ENCODE data around the gene REV3L.
A peak's percentile ranks its signal among the peaks of the same experiment; 100 is the strongest.
"Not testable (repeated sequence)": the region's sequence is repeated elsewhere in the genome, so short reads cannot be mapped to it uniquely, and the experiment has no call there.

REV3L gene, protein sequence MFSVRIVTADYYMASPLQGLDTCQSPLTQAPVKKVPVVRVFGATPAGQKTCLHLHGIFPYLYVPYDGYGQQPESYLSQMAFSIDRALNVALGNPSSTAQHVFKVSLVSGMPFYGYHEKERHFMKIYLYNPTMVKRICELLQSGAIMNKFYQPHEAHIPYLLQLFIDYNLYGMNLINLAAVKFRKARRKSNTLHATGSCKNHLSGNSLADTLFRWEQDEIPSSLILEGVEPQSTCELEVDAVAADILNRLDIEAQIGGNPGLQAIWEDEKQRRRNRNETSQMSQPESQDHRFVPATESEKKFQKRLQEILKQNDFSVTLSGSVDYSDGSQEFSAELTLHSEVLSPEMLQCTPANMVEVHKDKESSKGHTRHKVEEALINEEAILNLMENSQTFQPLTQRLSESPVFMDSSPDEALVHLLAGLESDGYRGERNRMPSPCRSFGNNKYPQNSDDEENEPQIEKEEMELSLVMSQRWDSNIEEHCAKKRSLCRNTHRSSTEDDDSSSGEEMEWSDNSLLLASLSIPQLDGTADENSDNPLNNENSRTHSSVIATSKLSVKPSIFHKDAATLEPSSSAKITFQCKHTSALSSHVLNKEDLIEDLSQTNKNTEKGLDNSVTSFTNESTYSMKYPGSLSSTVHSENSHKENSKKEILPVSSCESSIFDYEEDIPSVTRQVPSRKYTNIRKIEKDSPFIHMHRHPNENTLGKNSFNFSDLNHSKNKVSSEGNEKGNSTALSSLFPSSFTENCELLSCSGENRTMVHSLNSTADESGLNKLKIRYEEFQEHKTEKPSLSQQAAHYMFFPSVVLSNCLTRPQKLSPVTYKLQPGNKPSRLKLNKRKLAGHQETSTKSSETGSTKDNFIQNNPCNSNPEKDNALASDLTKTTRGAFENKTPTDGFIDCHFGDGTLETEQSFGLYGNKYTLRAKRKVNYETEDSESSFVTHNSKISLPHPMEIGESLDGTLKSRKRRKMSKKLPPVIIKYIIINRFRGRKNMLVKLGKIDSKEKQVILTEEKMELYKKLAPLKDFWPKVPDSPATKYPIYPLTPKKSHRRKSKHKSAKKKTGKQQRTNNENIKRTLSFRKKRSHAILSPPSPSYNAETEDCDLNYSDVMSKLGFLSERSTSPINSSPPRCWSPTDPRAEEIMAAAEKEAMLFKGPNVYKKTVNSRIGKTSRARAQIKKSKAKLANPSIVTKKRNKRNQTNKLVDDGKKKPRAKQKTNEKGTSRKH (N-terminal part only)

DNA sequence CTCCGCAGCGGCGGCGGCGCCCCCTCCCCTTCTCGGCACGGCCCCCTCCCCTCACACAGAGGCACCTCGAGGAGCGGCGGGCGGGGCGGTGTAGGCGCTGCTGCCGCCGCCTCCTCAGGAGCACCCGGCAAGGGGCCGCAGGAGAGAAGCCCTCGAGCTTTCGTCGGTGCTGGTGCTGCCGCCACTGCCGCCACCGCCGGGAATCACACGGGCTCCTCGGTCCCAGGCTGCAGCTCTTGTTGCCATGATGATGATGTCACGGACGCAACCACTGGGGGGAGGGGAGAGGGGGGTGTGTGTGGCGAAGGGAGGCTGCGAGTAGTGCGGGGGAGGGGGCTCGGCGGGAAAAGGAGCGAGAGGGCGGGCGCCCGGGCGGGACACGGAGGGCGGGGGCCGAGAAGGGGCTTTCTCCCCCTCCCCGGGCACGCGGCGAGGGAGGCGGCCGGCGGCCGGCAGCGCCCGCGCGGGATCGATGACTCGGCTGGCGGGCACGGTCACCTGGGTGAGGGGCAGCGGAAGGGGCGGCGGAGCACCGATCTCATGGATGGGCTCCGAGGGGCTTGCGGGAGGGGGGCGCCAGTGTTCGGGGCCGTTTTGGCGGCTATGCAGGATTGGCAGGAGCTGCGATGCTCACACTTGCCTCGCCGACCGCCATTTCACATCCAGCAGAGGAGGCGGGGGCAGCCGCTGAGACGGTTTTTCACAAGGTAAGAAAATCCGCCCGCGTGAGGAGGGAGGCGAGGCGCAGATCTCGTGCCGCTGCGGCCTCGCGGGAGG is at the start of gene REV3L:
REV3L (minus strand) TSS at position 260 of the 777 bp plus-strand sequence. CDS start 330 bp downstream, outside the sequence.
- DNase-seq (ENCODE audit: low read depth): peak; percentile 76

DNA sequence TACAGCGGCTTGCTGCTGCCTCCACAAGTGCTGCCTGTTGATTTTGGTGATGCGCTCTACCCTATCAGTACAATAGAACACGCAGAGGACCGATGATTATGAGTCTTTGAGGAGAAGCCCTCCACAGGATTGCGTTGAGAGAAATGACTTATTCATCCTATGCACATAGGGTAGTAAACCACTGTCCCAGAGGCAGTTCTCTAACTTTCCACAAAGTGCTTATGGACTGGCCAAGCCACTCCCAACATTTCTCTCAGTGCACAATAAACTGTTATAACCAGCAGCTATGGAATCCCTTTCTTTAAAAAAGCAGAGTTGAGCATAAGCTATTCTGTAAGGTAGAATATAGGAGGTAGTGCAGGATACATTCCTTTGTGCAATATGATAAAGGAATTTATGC is 48.2 kb upstream of the REV3L start:
- no peak for DNase-seq (ENCODE audit: low read depth)

DNA sequence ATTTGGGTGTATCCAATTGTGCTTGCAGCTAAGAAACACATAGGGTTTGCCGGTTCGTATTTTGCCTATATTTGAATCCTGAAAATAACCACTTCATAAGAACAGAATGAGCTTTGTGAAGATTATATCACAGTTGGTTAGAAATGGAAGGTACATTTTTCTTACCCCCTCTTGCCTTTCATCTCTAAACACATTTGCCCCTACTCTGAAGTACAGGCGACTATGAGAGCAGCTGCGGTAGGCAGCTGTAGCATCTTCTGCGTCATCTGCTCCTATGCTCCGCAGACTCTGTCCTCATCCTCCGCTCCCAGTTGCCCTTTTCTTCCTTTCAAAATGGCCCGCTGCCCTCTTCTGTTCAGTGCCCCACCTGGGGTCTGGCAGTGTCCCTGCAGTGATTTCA is 47.6 kb upstream of the REV3L start:
- no peak for DNase-seq (ENCODE audit: low read depth)

DNA sequence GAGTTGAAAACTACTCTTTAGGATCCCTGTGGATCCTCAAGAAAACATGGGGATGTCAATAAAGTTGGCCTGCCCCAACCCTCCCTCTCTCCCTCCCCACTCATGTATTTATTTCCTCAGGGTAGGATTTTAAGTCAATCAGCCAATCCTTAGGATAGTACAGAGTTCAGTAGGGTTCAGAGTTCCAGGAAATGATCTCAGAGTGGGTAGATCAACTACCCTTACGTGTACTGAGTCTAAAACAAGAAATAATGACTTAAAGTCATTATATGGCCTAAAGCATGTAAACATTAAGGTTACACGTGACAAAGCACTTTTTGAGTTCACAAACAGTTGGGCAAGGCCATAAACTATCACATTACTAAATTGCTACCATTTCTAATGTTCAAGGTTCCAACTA is 47.2 kb upstream of the REV3L start:
- no peak for DNase-seq (ENCODE audit: low read depth)

DNA sequence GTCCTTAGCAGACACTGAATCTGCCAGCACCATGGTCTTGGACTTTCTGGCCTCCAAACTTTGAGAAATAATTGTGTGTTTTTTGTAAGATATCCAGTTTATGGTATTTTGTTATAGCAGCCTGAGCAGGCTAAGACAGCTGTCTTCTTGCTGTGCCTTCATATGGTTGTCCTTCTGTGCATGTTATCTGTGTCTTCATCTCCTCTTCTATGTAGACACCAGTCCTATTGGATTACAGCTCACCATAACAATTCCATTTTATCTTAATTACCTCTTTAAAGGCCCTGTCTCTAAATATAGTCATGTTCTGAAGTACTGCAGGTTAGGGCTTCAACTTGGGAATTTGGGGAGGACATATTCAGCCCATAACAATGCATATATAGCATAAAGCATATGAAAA is 44.3 kb upstream of the REV3L start:
- DNase-seq (ENCODE audit: low read depth): no peak

DNA sequence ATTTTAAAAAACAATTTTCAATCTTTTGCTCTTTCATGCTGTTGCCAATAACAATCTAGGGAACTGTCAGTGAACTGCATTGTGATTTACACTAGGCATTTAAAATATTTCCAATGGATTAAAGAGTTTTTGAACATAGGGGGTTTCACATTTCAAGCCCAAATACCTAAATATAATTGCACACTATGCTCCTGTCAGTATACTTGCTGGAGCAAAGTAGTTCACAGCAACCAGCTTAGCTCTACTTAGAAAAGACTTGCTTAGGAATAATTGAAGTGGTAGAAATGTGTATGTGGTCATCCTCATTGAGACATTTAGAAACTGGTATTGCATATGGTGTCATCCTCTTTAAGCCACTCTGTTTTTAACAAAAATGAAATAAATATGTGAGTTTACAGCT is 41.7 kb upstream of the REV3L start:
- DNase-seq (ENCODE audit: low read depth): no peak

DNA sequence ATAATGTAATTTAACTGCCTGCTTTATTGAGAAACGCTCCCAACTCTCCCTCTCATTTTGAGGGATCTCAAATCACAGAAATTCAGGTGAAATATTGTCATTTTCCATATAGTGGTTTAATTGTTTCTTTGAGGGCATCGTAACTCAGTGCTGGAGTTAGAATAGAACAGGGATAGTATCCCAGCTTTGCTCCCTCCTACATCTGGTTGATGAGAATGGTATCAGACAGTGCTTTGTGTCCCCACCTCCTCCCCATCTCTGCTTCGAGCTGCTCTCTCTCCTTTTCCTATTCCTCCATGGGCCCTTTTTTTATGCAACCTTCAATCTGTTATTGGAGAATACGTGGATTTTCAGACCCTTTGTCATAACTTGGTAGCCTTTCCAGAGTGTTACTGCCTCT is 41.2 kb upstream of the REV3L start:
- no peak for DNase-seq (ENCODE audit: low read depth)

DNA sequence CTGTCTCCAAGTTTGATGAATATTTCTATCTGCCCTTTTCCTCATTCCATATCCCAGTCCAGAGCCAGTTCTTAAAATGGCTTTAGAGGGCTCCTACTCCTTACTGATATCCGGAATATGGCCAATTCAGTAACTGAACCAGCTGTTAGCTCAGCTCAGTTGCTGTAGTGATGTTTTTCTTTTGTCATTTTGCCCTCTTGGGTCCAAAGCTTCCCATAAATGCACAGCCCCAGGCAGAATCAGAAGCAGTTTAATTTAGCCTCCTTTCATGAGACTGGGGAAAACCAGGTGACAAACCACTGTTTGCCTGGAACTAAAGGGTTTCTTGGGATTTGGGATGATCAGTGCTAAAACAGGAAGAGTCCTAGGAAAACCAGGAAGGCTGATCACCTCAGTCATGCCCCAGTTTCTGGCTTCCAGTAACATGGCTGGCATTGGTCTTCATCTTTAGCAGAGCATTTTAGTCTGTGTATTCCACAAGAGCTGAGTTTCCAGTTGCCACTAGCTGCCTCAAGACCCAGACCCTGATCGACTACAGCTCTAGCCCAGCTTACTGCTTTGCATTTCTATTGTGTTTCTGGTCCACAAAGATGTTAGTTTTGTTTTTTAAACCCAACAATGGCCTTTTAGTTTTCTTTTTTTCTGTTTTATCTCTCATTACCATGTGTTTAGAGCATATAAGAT is 40.6 kb upstream of the REV3L start:
- no peak for DNase-seq (ENCODE audit: low read depth)

DNA sequence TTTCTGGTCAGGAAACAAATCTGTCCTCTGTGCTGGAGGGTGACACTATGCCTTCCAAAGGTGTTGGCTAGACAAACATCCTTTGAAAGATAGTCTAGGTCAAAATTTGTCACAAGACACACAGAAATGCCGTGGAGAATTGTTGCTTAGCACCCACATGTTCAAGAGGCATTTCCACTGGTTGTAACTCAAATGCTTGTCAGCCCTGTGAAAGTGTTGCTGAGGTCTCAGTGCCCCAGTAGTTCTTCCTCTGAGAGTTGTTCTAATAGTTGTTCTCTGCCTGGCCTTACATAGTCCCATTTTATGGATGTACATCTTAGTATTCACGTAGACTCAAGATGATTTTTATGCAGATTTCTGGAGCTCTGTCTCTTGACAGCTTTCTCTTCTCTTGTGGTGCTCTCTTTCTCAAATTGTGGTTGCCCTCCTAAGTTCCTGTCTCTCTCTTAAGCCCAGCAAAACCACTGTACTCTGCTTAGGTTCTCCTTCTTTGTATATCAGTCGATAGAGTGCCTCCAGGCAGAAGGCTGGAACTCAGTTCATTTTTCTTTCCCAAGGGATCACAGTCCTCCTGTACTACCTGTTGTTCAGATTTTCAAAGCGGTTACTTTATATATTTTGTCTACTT is 39.5 kb upstream of the REV3L start:
- DNase-seq (ENCODE audit: low read depth): no peak

DNA sequence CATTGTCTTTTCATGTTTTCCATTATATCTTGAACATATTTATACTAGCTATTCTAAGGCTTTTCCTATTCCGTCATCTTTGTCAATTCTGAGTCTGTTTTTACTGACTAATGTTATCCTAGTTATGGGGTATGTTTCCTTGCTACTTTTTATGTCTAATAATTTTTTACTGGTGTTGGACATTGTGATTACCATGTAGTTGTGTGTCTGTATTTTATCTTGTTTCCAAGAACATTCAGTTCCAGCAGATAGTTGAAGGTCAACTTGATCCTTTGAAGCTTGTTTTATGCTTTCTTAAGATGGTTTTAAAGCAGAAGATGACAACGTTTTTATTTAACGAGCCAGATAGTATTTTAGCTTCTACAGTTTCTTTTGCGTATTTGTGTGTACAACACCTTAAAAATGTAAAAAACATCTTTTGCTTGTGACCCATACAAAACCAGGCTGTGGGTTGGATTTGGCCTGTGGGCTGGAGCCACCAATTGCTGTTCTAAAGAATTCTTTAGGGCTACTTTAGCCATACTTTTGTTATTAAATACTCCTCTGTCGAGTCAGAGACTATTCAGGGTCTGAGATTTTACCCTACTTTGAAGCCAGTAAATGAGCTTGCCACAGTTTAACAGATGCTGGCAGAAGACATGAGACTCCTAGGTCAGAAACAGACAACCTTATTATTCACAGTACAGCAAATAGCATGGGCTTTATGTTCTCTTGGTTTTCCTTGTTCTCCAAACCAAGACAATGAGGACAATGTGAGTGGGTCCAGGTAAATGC is 38.7 kb upstream of the REV3L start:
- DNase-seq (ENCODE audit: low read depth): no peak

DNA sequence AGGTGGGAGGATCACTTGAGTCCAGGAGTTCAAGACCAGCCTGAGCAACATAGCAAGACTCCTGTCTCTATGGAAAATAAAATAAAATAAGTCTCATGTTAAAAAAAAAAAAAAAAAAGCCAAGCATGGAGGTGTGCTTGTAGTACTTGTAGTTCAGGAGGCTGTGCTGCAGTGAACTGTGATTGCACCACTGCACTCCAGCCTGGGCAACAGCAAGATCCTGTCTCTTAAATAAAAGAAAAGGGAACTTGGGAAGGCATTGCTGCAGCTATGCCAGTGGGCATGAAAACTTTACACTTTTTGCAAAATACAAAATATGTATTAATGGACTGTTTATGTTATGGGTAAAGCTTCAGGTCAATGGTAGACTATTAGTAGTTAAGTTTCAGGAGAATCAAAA is 37.5 kb upstream of the REV3L start:
- DNase-seq (ENCODE audit: low read depth): no peak

DNA sequence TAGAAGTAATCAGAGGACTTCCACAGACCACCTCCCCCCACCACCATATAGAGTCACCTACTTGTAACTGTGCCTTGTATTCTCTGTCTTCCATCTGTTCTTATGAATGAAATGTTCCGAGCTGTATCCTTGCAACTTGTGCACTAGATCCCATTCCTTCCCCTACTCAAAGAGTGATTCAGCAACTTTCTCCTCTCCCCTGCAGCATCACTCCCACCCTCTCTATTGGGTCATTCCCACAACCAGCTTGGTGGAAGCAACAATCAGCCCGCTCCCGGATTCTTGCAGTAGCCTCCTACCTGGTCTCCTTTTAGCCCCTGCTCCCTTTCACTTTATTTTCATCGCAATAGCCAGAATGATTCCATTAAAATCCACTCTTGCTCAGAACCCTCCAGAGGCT is 34.9 kb upstream of the REV3L start:
- no peak for DNase-seq (ENCODE audit: low read depth)

DNA sequence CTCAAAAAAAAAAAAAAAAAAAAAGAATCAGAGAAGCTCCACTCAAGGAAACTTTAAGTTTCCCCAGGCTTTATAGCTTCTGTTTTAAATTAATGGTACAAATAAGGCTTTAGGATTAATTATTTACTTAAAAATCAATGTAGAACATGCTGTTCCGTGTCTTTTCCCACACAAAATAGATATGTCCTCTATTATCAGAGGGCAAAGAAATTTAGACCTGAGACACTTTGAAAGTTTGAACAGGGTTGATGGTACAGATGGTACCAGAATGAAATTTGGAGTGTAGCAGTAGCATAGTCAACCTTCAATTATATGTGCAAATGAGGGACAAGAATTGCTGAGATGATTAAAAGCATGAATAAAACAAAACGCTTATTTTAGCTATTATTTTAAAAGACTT is 32.2 kb upstream of the REV3L start:
- no peak for DNase-seq (ENCODE audit: low read depth)

DNA sequence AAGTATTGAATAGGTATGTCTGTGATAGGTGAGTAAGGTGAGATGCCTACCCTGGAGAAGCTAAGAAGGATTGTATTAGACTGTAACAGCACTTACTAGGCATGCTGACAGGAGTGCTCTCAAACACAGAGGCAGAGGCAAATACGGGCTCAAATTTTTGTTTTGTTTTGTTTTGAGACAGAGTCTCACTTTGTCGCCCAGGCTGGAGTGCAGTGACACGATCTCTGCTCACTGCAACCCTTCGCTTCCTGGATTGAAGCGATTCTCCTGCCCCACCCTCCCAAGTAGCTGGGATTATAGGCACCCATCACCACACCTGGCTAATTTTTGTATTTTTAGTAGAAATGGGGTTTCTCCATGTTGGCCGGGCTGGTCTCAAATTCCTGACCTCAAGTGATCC is 31.5 kb upstream of the REV3L start:
- not testable (repeated sequence) for DNase-seq (ENCODE audit: low read depth)

DNA sequence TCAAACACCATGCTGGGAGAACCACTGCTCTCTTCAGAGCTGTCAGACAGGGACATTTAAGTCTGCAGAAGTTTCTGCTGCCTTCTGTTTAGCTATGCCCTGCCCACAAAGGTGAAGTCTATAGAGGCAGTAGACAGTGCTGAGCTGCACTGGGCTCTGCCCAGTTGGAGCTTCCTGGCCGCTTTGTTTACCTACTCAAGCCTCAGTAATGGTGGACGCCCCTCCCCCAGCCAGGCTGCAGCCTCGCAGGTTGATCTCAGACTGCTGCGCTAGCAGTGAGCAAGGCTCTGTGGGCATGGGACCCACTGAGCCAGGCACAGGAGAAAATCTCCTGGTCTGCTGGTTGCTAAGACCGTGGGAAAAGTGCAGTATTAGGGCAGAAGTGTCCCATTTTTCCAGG is 24.2 kb upstream of the REV3L start:
- DNase-seq (ENCODE audit: low read depth): not testable (repeated sequence)

DNA sequence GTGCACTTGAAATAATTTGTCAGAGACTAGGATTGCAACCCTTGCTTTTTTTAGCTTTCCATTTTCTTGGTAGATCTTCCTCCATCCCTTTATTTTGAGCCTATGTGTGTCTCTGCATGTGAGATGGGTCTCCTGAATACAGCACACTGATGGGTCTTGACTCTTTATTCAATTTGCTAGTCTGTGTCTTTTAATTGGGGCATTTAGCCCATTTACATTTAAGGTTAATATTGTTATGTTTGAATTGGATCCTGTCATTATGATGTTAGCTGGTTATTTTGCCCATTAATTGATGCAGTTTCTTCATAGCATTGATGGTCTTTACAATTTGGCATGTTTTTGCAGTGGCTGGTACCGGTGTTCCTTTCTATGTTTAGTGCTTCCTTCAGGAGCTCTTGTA is 22.5 kb upstream of the REV3L start:
- DNase-seq (ENCODE audit: low read depth): not testable (repeated sequence)

DNA sequence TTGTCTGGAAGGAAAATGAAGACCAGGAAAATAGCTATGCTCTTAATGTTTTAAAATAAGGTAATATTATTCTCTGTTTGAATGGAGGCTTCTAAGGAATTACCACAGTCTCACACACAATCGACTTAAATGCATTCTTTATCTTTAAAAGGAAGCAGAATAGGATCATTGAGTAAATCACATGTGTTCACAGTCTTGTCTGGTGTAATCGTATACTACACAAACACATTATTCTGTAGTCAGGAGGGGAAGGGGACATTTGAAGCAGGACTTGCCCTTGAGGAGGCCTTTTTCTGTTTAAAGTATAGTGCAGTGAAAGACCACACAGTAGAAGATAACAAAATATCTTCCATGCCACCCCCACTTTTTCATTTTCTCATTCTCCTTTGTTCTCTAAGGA is 20.6 kb upstream of the REV3L start:
- DNase-seq (ENCODE audit: low read depth): no peak

DNA sequence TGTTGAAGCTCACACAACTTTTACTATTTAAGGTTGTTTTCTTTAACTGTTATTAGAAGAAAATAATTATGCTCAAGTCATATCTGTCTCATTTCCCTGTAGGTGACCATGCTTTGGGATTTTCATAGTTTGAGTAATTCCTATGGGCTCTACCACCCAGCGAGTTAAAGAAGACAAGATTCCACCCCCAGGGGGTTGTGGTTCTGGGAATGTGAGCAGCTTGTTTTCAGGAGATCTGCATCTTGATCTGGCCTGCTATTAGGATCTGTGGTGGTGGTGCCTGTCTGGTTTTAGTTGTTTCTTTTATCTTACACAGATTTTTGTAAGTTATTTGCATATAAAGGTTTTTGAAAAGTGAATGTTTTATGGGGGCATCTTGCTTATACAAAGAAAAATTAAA is 20.2 kb upstream of the REV3L start:
- DNase-seq (ENCODE audit: low read depth): no peak

DNA sequence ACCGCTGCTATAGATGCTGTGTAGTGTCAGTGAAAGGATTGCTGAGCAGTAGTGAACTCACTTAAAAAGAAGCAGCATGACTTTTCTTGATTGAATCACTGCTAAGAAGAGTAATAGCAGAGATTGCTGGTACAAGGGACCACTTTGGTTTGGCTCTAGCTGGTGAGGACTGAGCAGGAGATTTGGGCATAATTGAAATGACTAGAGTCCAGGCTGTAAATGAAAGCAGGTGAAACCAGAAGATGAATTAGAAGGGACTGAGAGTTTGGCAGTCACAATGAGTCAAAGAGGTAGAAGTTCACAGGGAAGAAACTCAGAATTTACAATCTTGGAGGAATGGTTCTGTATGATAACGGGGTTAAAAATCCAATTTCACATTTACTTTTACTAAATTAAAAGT is 19.1 kb upstream of the REV3L start:
- no peak for DNase-seq (ENCODE audit: low read depth)

DNA sequence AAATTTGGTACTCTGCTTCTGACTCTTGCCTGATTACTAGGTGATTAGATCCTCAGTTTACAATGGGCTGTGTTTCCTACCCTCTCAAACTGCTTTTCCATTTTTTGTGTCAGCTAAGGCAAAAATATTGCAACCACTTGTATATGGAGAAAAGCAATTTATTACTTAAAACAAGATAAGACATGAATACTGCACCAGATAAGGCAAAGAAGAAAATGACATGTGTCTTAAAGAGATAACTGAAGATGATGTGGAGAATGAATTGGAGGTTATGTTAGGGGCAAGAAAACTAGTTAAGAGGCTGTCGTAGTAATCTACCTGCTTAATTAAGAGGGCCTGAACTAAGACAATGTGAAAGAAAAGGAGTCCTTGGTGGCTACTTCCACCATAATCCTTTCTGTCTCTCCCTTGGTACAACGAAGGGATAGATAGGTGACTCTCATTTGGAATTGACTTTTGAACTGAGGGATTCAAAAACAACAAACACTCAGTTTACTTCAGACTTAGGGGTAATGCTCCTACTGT is 16.3 kb upstream of the REV3L start:
- no peak for DNase-seq (ENCODE audit: low read depth)
